ENCODE measurements around the gene HDHD5.
A peak's percentile ranks its signal among the peaks of the same experiment; 100 is the strongest.

Gene HDHD5

GRCh38 chr22:17103351-17103750 lies 55.7 kb downstream of the HDHD5 start:
- DNase-seq, result no peak

- DNase-seq, result no peak
These were observed 56.8 kb downstream of the HDHD5 start for GRCh38 chr22:17102297-17102667.

DNA sequence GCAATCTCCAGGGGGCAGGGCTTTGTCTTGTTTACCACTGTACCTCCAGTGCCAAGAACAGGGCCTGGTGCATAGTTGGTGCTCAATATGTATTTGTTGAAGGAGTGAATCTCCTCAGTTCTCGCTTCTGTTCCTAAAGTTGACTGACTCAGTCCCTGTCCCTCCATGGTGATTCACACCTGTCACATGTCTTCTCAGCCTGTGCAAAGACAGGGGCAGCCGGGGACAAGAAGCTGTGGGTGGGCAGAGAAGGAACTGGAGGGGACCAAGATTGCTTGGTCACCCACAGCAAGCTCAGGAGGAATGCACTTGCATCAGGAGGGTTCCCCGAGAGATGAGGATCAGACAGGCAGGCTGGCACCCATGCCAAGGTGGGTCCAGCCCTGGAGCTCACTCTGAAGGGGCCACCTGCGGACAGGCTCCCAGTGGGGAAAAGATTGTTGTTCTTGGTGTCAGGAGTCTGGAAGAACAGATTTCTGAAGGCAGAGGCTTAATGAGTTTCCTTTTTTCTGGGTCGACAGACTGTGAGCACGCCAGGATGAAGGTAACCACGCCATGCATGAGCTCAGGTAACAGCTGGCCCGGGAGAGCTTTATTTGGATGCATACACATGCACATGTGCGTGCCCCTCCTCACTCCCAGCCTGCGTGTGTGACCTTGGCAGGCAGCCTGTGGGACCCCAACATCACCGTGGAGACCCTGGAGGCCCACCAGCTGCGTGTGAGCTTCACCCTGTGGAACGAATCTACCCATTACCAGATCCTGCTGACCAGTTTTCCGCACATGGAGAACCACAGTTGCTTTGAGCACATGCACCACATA lies 57.4 kb downstream of the HDHD5 start:
- DNase-seq, result no peak

GRCh38 chr22:17100621-17101020 lies 58.5 kb downstream of the HDHD5 start:
- no peak for DNase-seq

DNA sequence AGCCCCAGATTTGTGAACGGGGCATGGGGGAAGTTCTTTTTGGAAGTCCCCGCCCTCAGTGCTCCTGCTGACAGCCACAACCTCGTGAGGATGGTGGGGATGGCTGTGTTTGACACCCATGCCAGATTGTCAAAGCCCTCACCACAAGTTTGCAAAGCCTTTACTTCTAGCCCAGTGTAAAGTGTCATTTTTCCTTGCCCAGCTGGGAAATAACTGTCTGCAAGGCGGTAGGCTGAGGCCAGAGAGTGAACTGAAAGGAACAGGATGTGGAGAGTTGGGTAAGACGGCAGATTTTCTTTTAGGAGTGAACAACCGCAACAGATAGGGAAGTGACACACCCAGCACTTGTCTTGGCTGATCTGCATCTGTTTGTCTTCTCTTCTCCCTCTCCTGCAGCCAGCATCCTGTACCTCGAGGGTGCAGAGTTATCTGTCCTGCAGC lies 60.7 kb downstream of the HDHD5 start:
- DNase-seq, result peak; percentile 41 to 50

- no peak for DNase-seq
These were observed 61.4 kb downstream of the HDHD5 start for GRCh38 chr22:17097701-17098100.

DNA sequence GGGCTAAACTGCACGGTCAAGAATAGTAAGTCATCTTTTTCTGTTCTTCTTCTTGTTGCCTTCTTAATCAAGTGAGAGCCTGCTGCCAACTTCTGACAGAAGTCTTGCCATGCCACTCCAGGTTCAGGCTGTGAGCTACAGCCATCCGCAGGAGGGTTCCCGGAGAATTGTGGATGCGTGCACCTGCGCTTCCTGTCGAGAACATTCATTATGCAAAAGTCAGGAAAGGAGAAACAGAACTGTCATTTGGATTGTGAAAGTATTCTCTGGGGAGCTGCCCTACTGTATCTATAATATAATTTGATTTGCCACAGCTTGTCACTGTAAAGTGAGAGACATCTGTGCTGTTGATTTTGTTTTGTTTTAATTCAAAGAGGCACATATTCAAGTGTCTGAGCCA lies 62.0 kb downstream of the HDHD5 start:
- no peak for DNase-seq

DNA sequence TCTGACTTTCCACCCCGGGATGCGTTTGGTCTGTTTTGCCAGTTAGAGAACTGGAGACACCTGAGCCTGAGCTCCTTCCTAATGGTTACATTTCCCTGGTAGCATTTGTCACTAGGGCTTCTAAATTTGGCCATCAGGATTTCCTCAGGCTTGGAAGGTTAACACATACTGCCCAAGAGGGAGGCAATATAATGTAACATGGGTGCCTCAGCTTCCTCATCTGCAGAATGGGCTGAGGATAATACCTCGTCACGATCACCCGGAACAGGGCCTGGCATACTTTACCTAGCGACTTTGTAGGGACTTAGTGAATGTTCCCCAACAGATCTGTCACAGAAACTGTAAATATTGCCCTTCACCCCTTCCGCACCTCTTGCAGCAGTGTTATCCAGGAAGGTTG lies 63.0 kb downstream of the HDHD5 start:
- no peak for DNase-seq

DNA sequence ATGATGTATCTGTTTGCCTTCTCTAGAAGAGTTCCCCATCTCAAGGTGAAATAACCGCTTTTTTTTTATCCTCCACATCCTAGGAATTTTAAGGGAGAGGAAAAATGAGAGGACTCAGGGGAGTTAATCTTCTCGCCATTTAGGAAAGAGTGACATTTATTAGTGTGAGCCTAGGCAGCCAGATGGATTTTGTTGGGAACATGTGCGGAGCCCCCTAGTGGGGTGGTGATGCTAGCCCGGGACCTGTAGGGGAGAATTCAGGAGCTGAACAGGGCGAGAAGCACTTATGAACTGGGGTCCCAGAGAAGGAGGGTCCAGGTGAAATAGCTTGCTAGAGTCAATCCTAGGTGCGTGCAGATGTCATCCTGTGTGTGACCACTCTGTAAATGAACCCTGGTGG lies 63.5 kb downstream of the HDHD5 start:
- DNase-seq, result no peak

- no peak for DNase-seq
These were observed 66.0 kb downstream of the HDHD5 start for GRCh38 chr22:17093081-17093480.

DNA sequence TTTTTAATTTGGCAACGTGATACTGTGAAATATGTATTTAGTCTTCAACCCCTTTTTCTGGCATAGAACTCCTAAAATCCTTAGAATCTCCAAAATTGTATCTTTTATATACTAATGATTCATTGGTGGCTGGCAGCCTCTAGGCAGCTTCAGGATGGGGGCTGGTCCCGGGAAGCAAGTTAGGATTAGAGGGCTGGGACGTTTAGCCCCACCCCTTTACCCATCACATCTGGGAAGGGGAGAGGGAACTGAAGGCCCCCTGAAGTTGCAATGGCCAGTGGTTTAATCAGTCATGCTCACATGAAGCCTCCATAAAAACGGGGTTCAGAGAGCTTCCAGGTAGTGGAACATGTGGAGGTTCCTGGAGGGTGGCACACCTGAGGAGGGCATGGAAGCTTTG lies 67.2 kb downstream of the HDHD5 start:
- DNase-seq, result no peak

- DNase-seq, result no peak
These were observed 68.5 kb downstream of the HDHD5 start for GRCh38 chr22:17090550-17090949.
